Activated CD4-positive, alpha-beta T cell treated with anti-CD3 and anti-CD28 coated beads, Interleukin-2, amount 50 U/mL, for 4 hours (primary cell): ENCODE measurements around the gene NOXO1.
"Not testable (repeated sequence)": the region's sequence is repeated elsewhere in the genome, so short reads cannot be mapped to it uniquely, and the experiment has no call there.

Experiments
- DNase-seq, 2 experiments: peaks; one replicate each; pipeline ENCODE4 v3.0.0-alpha.2; 2020

Gene NOXO1

DNA sequence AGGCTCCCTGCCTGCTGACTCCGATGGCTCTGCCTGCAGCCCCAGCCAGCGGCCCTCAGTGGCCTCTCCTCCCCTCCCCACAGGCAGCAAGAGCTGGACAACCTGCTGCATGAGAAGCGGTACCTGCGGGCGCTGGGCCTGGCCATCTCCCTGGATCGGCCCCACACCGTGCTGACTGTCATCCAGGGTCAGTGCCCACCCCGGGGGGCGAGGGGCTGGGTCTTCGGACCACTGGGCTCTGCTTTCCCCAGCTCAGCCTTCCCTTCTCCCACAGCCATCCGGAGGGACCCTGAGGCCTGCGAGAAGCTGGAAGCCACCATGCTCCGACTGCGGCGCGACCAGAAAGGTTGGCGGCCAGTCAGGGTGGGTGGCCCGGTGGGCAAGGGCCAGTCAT is 3.4 kb downstream of the NOXO1 start:
- DNase-seq = no peak

DNA sequence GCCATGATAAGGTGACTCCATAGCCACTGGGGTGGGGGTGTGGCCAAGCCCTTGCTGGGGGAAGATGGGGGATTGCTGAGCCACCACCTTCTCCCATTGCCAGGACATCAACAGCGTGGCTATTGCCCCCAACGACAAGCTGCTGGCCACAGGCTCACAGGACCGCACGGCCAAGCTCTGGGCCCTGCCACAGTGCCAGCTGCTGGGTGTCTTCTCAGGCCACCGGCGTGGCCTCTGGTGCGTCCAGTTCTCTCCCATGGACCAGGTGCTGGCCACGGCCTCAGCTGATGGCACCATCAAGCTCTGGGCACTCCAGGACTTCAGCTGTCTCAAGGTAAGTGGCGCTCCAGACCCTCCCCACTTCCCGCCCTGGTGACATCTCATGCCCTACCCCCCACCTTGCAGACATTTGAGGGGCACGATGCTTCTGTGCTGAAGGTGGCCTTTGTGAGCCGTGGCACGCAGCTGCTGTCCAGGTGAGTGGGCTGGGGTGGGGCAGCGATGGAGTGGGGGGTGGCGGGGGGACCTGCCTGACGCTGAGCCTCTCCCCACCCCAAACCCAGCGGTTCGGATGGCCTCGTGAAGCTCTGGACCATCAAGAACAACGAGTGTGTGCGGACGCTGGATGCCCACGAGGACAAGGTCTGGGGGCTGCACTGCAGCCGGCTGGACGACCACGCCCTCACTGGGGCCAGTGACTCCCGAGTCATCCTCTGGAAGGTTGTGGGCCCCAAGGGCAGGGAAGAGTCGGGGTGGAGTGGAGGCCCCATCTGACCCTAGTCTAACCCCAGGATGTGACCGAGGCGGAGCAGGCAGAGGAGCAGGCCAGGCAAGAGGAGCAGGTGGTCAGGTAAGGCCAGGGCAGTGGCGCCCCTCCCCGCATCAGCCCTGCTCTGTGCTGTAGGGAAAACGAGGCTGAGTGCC is 4.1 kb downstream of the NOXO1 start:
- no peak for DNase-seq

- DNase-seq = no peak
These were observed 5.1 kb downstream of the NOXO1 start for GRCh38 chr16:1976216-1976520.

GRCh38 chr16:1975432-1976215 is 5.6 kb downstream of the NOXO1 start:
- DNase-seq = no peak

DNA sequence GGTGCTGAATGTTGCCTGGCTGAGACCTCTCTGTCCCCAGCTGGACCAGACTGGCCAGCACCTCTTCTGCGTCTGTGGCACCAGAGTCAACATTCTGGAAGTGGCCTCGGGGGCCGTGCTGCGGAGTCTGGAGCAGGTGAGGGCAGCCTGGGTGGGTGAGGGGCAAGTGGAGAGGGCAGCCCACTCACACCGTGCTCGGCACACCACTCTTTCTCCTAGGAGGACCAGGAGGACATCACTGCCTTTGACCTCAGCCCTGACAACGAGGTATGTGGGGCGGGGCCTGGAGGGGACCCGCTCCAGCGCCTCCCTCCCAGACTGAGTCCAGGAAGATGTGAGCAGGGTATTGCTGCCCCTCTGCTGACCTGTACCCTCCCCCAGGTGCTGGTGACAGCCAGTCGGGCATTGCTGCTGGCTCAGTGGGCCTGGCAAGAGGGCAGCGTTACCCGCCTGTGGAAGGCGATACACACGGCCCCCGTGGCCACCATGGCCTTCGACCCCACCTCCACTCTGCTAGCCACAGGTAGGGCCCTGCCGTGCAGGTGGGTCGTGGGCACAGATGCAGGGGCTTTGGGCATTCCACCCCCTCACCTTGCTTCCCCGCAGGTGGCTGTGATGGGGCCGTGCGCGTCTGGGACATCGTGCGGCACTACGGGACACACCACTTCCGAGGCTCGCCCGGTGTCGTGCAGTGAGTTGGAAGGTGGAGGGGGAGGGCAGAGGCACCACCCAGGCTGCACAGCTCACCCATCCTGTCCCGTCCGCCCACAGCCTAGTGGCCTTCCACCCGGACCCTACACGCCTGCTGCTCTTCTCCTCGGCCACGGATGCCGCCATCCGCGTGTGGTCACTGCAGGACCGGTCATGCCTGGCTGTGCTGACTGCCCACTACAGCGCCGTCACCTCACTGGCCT is 6.9 kb downstream of the NOXO1 start:
- no peak for DNase-seq

GRCh38 chr16:1973461-1974156 is 7.7 kb downstream of the NOXO1 start:
- DNase-seq = no peak

DNA sequence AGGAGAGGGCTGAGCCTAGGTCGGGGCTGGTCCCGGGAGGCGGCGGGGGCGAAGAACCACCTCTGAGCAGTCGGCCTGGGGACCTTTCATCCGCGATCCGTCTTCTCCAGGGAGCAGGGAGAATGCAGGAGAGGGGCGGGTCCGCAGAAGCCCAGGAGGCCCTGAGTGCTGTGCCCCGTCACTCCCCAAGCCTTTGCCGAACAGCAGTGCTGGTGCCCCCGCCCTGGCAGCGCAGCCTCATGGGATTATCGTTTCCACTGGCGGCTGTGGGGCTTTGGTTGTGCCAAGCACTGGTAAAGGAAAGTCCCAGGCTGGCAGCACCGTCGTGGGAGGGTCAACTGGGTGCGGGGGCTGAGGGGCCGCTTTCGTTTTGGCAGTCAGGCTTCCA is 8.8 kb downstream of the NOXO1 start:
- no peak for DNase-seq

GRCh38 chr16:1971796-1972489 is 9.3 kb downstream of the NOXO1 start, which contains the start of gene TBL3:
TBL3 (plus strand) TSS chr16:1972053; CDS start chr16:1972165, 112 bp downstream.
- DNase-seq = peak; percentile 91 to 92

DNA sequence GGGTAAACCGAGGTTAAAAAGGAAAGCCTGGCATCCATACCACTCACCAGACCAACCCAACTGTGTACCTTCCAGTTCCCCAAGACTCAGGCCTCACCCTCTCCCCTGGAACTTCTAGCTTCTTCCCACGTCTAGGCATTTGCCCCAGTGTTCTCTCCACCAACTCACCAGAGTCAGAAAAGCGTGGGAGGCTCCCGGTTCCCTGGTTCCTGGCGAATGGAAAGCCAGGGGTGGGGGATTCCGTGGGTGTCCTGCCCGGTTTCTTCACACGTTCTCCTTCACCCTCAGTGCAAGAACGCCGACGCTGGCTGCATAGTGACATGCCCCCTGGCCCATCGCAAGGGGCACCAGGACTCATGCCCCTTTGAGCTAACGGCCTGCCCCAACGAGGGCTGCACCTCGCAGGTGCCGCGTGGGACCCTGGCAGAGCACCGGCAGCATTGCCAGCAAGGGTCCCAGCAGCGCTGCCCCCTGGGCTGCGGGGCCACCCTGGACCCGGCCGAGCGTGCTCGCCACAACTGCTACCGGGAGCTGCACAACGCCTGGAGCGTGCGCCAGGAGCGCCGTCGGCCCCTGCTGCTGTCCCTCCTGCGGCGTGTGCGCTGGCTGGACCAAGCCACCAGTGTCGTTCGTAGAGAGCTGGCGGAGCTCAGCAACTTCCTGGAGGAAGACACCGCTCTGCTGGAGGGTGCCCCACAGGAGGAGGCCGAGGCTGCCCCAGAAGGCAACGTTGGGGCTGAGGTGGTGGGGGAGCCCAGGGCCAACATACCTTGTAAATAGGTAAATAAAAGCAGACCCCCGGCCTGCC is 12.9 kb downstream of the NOXO1 start:
- DNase-seq = no peak

GRCh38 chr16:1966460-1966859 is 14.8 kb downstream of the NOXO1 start, which contains the start of gene RNF151:
RNF151 (plus strand) TSS chr16:1966856; CDS start chr16:1966882, 26 bp downstream.
- DNase-seq = no peak

DNA sequence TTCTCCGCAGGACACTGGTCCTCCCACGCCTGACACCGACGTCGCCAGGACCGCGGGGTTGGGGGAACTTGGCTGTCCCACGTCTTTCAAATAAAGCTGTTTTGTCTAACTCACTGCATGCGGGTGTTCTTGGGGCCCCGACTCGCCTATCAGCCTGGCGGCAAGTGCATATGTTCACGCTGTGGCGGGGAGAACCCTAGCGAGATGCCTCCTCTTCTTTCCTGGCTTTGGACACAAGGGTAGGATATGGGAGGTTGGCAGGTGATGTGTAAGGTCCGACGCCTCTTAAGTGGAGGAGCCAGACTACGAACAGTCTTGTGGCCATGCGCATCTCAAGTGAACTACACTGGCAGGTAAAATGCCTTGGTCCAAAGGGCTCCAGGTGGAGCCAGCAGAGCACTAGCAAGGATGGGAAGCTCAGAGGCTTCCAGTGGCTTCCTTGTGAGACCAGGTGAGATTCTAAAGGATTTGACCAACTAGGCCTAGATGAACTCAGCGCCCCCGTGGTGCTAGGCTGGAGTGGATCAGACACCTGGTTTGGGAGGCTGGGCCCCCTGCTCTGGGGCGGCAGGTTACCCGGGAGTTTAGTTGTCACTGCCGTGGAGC is 15.8 kb downstream of the NOXO1 start:
- DNase-seq = no peak

DNA sequence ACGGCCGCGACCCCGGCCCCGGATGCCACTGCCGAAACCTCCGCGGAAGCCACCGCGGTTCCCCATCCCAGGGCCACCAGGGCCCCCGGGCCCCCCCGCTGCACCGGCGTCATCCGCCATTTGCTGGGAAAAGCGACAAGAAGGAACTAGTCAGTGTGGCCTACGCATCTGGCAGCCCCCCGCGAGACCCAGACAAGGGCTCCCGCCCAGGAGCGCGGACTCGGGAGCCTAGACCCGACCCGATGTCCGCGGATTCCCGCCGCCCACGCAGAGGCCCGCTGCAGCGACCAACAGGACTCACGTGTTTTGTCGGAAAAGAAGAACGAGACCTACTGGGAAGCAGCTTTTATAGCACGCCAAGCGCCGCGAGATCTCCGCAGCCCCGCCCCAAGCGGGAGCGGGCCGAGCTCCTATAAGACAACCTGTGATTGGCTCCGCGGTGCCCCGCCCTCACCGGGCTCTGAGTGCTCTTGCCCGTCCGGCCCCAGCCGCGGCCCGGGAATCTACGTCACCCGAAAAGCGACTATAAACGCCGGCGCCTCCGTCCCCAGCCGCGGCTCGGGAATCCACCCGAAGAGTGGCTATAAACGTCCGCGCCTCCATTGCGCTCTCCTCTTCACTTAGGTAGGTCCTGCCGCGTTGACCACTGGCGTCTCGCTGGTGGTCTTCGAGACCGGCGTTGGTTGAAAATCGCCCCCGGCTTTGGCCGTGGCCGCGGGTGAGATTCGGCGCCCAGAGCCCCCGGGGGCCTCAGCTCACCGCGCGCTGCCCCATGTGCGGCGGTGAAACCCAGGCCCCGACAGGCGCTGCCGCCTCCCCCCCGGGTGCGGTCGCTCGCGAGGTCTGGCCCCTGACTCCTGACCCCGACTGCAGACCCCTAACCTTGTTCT is 16.5 kb downstream of the NOXO1 start, which contains the start of gene RPS2:
TSS of gene RPS2 (minus strand) at position 321 of the 890 bp plus-strand sequence. CDS start at position 120, 201 bp downstream.
- peak; percentile 99 for DNase-seq

GRCh38 chr16:1963806-1964505 is 17.3 kb downstream of the NOXO1 start:
- DNase-seq = peak in 1 of 2 experiments; percentile 36

DNA sequence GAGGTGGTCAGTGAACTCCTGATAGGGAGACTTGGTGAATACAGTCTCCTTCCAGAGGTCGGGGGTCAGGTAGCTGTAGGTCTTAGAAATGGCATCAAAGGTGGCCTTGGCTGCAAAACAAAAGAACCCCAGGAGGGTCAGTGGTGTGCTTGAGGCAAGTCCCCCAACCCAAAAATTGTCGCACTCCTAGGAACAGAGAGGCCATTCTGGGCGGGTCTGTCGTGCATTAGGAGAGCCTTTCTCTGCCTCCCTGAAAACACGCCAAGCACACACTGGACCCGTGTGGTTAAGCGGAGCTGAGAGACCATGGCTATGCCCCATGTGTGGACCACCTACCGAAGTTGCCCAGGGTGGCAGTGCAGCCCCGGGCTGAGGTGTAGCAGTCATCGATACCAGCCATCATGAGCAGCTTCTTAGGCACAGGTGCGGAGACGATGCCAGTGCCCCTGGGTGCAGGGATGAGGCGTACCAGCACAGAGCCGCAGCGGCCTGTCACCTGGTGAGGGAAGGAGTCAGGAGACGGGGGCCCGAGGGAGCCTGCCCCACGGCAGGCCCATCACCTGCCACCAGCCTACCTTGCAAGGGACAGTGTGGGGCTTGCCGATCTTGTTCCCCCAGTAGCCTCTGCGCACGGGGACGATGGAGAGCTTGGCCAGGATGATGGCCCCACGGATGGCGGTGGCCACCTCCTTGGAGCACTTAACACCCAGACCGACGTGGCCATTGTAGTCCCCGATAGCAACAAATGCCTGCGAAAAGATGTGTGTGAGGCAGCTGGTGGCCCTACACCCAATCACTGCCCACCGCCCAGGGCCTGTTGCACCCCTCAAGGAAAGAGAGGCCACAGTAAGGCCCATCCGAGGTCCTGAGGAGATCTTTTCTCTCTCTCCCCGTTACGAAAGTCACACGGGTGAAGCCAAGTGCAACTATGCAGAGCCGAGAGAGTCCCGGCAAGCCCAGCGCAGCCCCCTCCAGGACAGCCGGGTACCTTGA is 18.8 kb downstream of the NOXO1 start:
- not testable (repeated sequence) for DNase-seq

- DNase-seq = no peak
These were observed 19.6 kb downstream of the NOXO1 start for GRCh38 chr16:1961651-1962067.

- no peak for DNase-seq
These were observed 20.3 kb downstream of the NOXO1 start for GRCh38 chr16:1960665-1961630.
